Umbilical cord (tissue), 2 donors: ENCODE measurements around the gene WDR45. TPM values are rescaled to one million over a fixed set of nuclear protein-coding genes. Genes with fewer than 3 reads are reported as not detected.
"Not testable (repeated sequence)": the region's sequence is repeated elsewhere in the genome, so short reads cannot be mapped to it uniquely, and the experiment has no call there.

ENCODE experiments used
- DNase-seq: peaks from one replicate; pipeline ENCODE4 v3.0.0-alpha.2; 2015; ENCODE audit warnings: low spot score
- total RNA-seq: library from RNA; depleted of rRNA; stranded (reverse); fragments of >200 nt; gene quantifications from one replicate; pipeline ENCODE4 v1.2.3, GENCODE V29; 2014; ENCODE audit warnings: low replicate concordance; ENCODE audit not compliant: insufficient read depth

WDR45 gene
- 13.5 TPM for total RNA-seq

DNA sequence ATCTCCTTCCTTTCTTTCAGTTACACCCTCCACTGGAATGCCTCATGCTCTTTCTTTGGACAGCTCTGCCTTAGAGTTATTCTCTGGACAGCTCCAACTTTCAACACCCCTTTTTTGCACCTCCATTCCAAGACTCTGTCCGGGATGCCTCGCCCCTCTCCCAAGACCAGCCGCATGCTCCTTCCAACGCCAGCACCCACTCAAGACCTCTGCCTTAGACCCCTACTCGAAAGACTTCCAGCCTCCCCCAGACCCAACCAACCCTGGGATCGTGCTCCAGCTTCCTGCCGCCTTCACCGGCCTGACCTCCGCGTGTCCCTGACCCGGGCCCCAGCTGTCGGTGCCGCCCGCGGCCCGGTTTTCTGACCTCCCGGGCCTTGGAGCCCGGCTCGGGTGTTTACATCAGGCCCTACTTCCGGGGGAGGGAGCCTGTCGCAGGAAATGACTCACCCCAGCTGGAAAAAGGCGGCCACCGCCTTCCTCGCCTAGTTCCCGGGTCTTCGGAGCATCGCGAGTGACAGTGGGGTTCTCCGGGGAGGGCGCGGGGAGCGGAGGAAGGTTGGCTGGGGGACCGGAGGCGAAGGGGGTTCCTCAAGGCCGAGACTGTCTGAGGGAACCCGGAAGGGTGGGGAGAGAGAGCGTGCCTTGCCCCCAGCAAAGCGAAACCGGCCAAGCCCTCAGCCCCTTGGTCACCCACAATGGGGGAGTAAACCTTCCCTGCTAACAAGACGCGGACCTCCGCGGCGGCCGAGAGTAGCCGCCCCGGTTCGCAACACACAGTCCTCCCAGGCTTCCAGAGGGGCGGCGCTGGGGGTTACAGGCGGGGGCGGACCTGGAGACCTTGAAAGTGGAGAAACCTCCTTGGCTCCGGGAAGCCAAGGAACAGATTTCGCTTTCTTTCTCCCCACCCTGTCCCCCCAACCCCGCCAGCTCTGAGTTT lies at the start of gene WDR45:
Gene WDR45 (minus strand): TSS at position 399 of the 940 bp plus-strand sequence. CDS start 1,792 bp downstream, outside the sequence.
- DNase-seq, result peak; percentile 76

DNA sequence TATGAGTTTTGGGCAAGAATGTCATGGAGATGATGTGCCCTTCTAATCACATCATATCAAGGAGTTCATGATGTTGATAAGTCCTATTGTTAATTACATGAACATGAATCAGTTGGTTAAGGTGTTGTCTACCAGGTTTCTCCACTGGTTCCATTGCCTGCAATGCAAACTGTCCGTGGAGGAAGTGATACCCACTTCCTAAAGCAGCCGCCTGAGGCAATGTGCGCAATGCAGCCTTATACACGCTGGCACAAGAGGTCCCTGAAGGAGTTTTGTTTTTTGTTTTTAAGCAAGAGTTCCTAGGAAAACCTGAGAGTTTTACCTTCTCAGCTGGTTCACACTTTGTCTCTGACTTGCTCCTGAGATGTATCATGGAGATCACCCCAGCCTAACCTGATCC lies 49.7 kb upstream of the WDR45 start:
- no peak for DNase-seq

DNA sequence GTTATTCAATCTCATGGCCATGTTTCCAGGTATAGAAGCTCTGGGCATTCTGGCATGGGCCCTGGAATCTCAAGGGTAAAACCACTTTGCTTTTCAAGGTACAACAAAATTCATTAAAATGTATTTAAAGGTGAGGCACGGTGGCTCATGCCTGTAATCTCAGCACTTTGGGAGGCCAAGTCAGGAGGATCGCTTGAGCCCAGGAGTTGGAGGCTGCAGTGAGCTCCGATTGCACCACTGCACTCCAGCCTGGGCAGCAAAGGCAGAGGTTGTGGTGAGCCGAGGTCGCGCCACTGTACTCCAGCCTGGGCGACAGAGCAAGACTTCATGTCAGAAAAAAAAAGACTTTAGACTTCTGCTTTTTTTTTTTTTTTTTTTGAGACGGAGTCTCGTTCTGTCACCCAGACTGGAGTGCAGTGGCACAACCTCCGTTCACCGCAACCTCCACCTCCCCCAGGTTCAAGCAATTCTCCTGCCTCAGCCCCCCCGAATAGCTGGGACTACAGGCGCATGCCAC lies 48.1 kb upstream of the WDR45 start:
- DNase-seq, result not testable (repeated sequence)

DNA sequence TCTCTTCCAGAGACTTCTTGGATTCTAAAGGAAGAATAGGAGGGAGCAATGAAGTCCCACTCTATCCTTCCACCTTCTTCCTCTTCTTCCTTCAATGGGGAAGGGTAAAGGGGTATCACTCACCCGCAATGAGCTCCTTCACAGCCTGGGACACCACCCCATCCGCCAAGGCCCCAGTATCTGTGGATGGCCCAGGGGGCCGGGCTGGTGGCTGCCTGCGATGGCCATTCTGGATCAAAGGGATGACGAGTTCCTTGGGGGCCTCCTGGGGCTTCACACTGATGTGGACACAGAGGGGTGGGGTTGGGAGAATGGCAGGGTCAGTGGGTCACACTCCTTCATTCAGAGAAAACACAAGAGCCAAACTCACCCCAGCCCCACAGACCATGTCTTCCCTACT lies 42.8 kb upstream of the WDR45 start:
- no peak for DNase-seq

DNA sequence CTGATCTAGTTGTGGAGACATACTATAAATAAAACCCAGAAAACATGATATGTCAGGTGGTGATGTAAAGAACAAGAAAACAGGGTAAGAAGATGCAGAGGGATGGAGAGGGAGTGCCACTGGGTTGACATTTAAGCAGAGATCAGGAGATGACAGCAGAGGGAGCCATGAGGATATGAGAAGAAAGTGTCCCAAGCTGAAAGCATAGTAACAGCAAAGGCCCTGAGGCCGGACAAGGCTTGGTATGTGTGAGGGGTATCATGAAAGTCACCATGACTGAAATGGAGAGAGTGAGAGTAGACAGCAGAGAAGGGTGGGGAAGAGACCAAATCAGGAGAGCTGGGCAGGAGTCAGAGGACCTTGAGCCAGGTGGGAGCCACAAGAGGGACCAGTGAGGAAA lies 40.4 kb upstream of the WDR45 start:
- no peak for DNase-seq

DNA sequence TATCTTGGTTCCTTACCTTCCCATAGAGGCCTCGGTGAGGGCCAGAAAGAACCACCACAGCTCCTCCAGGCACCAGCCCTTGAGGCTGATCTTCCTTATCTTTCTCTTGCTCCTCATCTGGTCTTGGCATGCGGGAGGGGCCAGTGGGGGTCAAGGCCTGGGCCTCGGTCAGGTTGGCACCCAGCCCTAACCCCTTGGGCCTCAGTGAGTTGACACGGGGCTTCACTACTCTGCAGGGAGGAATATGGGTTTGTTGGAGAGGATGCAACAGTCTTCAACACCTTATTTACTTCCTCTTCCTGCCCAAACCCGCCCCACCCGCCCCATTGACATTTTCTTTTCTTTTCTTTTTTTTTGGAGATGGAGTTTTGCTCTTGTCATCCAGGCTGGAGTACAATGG lies 37.9 kb upstream of the WDR45 start:
- DNase-seq, result no peak

DNA sequence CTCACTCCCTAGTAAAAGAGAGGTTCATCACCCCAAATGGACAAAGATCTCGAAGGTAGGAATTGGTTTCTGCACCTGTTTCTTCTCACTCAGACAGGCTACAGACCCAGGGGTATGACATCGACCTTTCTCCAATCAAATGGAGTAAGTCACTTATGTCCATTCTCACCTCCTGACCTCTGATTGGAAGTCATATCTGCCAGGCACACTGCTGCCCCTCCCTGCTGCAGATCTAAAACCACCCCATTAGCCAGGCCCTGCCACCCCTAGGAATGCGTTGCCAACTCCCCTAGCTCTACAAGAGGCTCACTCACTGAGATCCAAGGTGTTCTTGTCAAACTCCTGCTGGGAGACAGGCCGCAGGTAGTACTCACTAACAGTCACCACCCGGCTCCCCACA lies 37.0 kb upstream of the WDR45 start:
- no peak for DNase-seq

DNA sequence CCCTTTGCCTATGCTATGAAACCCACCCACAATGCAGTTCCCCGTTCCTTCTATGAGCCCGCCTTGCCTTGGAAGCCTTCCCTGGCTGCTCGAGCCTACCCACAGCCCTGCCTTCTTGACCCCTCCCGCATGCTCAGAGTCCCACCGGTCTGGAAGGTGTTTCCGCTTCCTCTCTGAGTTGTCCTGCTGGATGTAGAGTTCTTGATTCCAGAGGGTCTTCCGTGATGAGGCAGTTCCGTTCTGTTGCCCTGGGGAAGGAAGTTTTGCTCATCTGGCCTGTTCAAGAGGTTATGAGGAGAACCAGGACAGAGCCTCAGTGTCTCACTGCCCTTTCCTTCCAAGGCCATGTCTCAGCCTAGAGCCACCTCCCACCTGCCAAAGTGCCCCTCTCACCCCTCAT lies 36.4 kb upstream of the WDR45 start:
- no peak for DNase-seq

DNA sequence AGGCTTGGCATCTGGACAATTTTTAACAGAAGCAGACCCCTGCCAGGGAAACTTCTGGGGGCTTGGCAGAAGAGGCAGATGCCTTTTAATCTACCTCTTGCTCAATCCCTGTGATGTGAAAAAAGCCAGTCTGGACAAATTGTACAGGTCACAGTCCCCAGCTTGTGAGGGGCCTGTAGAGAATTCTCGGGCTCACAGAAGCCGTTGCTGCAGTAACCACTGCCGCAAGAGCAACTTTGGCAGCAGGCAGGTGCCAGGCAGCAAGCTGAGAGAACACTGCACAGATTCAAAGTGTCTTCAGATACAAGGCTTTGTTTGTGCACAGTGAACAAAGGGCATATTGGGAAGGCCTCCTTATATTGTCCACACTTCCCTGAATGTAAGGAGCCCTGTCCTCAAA lies 32.1 kb upstream of the WDR45 start:
- DNase-seq, result no peak

DNA sequence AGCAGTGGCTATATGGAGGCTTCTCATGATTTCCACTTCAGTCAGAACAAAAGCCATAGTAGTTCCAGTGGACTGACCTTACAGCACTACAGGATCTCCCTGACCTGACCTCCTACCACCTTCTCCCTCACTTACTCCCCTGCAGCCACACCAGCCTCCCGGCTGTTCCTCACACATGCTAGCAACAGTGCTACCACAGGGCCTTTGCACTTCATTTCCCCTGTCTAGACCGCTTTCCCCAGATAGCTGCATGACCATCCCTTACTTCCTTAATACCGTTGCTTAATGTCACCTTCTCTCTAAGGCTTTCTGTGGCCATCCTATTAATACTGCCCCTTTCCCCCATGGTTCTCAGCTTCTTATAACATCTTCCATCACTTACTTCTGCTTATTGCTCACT lies 30.7 kb upstream of the WDR45 start:
- DNase-seq, result no peak

DNA sequence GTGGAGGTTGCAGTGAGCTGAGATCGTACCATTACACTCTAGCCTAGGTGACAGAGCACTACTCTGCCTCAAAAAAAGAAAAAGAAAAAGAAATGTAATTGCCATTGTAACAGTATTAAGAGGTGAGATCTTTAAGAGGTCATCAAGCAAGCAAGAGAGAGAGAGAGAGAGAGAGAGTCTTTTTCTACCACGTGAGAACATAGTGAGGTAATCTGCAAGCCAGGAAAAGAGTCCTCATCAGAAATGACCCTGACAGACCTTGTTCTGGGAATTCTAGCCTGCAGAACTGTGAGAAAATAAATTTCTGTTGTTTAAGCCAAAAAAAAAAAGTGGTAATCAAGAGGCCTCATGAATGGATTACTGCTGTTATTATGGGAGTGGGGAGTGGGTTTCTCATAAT lies 29.0 kb upstream of the WDR45 start:
- DNase-seq, result no peak

DNA sequence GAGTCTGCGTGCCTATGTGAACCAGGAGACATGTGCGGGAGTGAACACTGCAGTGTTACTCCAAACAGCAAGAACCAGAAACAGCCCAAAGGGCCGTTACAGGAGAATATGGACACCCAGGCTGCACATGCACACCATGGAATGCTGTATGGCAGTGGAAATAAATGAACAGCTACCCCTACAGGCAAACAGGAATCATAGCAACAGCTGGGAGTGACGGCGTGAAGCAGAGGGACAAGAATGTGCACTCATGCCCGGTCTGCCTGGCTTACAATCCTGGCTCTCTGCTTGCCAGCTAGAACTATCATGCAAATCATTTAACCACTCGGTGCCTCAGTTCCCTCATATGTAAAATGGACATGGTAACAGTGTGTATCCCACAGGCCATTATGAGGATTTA lies 27.2 kb upstream of the WDR45 start:
- DNase-seq, result peak; percentile 29

DNA sequence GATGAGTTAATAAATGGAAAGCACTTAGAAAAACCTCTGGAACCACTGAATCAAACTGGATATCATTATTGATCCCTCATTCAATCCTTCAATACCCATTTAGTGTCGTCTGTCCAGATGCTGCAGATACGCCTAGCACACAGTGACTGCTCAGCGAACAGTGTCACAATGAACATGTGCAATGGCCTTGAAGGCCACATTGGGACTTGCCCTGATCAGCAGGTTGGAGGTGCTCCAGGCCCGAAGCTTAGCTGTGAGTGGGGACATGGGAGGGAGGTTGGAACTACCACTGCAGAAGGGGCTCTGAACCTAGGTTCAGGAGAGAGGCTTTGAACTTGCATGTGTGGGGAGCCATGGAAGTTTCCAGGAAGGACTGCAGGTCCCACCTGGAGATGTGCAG lies 26.6 kb upstream of the WDR45 start:
- DNase-seq, result no peak

DNA sequence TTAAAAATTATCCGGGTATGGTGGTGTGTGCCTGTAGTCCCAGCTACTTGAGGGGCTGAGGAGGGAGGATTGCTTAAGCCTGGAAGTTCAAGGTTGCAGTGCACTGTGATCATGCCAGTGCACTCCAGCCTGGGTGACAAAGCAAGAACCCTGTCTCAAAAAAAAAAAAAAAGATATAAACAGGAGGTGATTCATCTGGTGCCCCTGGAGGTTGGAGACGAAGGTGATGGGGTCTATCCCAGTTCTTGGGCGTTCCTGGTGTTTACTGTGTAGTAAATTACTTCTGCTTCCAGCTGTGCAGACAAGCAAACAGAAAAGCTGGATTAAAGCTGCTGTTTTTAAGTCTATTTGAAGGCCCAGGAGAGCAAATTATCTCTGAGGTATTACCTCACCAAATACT lies 23.9 kb upstream of the WDR45 start:
- DNase-seq, result no peak

DNA sequence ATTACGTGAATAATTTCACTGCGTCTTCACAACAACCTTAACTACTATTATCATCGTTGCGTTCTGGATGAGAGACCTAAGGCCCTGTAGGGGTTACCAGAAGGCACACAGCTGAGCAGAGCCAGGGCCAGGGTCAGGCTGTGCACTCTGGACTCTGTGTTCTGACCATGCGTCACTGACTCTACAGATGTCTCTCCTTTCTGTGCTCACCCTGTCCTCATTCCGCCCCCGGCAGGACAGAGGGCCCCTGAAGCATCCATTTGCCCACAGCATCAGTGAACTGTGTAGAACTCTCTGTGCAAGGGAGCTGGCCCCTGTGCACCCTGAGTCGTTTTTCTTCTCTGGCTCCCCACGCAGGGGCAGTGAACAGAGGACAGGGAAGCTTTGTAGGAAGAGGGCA lies 22.5 kb upstream of the WDR45 start:
- DNase-seq, result no peak

DNA sequence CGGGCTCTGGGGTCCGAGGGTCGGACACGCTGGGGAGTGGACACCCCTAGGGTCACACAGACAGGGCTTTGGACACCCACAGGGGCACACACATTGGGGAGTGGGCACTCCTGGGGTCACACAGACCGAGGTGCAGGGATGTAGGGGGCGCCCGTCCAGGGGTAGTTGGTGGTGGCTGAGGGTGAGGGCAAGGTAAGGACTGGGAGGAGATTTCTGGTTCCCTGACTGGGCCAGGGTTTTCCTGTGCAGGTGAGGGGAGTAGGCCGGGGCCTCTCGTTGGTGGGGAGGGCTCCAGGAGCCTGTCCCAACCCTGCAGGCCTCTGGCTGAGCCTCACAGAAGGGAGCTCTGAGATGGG lies 21.9 kb upstream of the WDR45 start:
- DNase-seq, result no peak

DNA sequence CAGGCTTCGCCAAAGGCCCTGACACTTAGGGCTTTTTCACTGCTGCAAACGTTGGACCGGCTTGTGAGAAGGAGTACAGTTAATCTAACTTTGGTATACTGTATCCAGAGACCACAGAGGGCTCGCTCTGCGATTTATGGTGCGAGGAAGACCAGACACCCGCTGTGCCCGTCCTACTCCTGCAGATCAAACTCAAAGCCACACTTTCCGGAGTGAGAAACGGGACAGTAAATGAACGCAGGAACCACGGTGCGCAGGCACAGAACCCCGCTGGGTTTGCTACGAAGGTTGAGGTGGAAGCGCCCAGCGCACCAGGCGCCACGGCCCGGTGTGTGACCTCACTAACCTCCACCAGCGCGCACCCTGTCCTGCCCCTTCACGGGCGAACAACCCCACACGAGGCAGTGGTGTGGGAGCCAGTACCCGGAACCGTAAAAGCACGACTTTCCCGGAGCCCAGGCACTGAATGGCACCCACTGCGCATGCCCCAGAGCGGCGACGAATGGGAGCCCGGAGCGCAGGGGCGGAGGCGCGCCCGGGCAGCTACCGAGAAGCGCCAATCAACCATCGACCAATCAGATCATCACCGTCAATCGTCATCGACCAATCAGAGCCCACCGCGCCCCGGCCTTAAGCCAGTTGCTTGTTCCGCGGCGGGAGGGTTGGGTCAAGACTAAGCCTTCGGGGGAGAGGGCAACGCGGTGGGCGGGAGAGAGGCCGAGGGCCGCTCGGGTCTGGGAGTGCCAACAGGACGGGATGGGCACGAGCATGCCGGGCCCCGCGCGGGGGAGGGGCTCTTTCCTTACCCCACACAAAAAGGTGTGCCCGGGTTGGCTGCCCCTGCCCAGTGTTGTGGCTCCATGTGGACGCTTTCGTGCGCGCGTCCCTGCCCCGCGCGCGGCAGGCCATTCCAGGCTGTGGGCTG lies 21.3 kb upstream of the WDR45 start:
- peak; percentile 95 for DNase-seq

DNA sequence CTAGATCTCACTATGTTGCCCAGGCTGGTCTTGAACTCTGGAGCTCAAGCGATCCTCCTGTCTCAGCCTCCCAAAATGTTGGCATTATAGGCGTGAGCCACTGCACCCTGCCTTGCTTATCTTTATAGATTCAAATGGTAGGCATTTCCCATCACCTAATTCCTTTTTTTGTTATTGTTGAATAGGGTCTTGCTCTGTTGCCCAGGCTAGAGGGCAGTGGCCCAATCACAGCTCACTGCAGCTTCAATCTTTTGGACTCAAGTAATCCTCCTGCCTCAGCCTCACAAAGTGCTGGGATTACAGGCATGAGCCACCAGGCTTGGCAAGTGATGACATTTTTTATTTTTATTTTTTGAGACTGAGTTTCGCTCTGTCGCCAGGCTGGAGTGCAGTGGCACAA lies 16.7 kb upstream of the WDR45 start:
- no peak for DNase-seq

DNA sequence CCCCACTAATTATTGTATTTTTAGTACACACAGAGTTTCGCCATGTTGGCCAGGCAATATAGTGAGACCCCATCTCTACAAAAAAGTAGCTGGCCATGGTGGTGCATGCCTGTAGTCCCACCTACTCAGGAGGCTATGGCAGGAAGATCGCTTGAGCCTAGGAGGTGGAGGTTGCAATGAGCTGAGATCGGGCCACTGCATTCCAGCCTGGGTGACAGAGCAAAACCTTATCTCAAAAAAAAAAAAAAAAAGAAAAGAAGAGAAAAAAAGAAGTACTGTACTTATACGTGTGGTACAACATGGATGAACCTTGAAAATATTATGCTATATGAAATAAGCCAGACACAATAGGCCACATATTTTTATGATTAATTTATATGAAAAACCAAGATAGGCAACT lies 9.9 kb upstream of the WDR45 start:
- DNase-seq, result no peak

DNA sequence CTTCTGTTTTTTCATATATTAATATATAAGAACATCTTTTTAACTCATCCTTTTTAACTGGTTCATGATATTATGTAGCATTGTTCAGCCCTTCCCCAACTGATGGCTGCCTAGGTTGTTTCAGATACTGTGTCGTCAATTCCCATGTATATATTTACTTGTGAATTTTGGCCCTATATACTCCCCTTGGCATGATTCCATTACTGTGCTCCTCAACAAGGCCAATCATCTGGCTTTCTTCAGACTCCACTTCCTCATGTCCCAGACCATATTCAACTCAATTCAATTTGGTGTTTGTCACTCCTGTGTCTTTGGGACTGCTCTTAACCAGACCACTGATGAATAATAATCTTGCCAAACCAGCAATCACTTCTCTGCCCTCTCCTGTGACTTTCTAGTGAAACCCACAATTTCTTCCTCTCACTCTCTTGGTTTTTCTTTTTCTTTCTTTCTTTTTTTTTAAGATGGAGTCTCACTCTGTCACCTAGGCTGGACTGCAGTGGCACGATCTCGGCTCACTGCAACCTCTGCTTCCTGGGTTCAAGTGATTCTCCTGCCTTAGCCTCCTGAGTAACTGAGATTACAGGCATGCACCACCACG lies 2.7 kb upstream of the WDR45 start:
- no peak for DNase-seq

DNA sequence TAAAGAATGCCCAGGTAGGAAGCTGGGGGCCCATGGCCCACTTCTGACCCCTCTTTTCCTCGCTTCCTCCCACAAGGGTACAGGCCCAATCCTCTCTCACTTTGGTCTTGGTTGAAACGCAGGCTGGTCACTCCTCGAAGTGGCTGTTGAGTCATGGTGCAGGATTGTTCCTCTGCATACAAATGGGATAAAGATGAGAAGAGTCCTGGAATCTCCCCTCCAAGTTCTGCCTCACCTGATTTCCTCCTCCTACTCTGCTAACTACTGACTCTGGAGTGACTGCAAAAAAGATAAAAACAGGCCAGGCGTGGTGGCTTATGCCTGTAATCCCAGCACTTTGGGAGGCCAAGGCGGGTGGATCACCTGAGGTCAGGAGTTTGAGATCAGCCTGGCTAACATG lies 1.7 kb downstream of the WDR45 start:
- DNase-seq, result no peak

DNA sequence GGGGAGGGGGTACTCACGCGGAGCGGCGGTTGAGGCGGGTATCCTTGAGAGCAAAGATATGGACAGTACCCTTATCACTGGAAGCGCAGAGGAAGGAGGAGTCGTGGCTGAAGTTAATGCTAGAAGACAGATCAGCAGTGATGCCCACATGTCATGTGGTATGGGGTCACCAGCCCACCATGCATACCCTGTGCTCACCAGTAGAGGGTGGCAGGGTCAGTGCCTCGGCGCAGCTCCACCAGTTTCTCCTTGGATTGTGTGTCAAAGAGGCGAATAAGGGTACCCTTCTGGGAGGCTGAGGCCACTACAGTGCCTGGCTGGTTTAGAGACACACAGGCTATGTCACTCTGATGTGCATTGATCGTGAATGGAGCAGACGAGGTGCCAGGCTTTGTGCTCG lies 4.3 kb downstream of the WDR45 start:
- DNase-seq, result no peak
